Measurements from ENCODE around the gene DTWD1.

- TF ChIP-seq EZH2 (IDR thresholded peaks at IDR 0.05; ENCODE audit: insufficient read depth, poor library complexity, severe bottlenecking) (no peak), EZH2phosphoT487 (IDR thresholded peaks at IDR 0.05; ENCODE audit: insufficient read depth, low read depth) (no peak)
Measured at GRCh38 chr15:49696433-49696832, 75.6 kb downstream of the DTWD1 start.
